Lower leg skin (tissue), 3 donors: ENCODE data around the gene CCSER1.

ENCODE experiments used
- POLR2A ChIP-seq, 2 donors: fragments of 450-650 bp; IDR thresholded peaks; one replicate each; pipeline ENCODE4 v1.6.1; 2016 to 2017; ENCODE audit warnings: antibody characterized with exemption in 2 of 2, mild to moderate bottlenecking in 1 of 2, moderate library complexity in 1 of 2
- TF ChIP-seq, protein P1 (sequence below), 3 donors: fragments of 450-650 bp; IDR thresholded peaks; one replicate each; pipeline ENCODE4 v1.5.1; 2016; ENCODE audit warnings: antibody characterized with exemption in 3 of 3, mild to moderate bottlenecking in 3 of 3, moderate library complexity in 2 of 3

DNA sequence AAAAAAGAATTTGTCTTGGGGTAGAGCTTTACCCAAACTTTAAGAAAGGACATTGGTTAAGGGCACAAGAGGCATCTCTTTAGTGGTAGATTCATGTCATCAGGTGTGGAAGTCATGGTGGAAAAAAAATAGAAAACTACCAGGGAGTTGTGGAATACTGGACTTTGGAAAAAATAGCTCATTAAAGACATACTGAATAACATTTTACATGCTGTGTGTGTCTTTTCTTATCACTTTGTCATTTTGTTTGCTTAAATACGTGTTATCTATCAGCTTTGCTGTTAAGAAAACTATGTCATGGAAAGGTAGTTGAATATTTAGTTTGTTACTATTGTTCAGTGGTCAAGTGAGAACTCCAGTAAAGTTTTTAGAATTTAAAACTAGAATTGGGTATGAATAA is 147.0 kb downstream of the CCSER1 start:
- no peak for TF ChIP-seq POLR2A (IDR thresholded peaks at IDR 0.05)
- TF ChIP-seq, protein P1, sequence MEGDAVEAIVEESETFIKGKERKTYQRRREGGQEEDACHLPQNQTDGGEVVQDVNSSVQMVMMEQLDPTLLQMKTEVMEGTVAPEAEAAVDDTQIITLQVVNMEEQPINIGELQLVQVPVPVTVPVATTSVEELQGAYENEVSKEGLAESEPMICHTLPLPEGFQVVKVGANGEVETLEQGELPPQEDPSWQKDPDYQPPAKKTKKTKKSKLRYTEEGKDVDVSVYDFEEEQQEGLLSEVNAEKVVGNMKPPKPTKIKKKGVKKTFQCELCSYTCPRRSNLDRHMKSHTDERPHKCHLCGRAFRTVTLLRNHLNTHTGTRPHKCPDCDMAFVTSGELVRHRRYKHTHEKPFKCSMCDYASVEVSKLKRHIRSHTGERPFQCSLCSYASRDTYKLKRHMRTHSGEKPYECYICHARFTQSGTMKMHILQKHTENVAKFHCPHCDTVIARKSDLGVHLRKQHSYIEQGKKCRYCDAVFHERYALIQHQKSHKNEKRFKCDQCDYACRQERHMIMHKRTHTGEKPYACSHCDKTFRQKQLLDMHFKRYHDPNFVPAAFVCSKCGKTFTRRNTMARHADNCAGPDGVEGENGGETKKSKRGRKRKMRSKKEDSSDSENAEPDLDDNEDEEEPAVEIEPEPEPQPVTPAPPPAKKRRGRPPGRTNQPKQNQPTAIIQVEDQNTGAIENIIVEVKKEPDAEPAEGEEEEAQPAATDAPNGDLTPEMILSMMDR (IDR thresholded peaks at IDR 0.05): no peak
